Gastroesophageal sphincter (tissue), 4 donors: ENCODE data around the gene TSKU. TPM values are rescaled to one million over a fixed set of nuclear protein-coding genes. Genes with fewer than 3 reads are reported as not detected.

Experiments used
- ATAC-seq: fragments of 150-250 bp; one replicate; pipeline ENCODE4 v1.9.1; 2016; ENCODE audit warnings: mild to moderate bottlenecking, moderate library complexity
- H3K27ac ChIP-seq, 4 donors: fragments of 200-600 bp; sonication (generic) in 3 of 4; 1 replicate in 3 of 4; 2 replicates in 1 of 4; pipeline ENCODE4 v1.5.1; 2016 to 2019
- H3K27me3 ChIP-seq: fragments of 200-600 bp; sonication (generic); one replicate; pipeline ENCODE4 v1.5.1; 2019
- H3K36me3 ChIP-seq, 2 donors: fragments of 200-600 bp; sonication (generic); one replicate each; pipeline ENCODE4 v1.5.1; 2019; ENCODE audit warnings: control low read depth in 1 of 2
- H3K4me1 ChIP-seq, 3 donors: fragments of 200-600 bp; sonication (generic); 1 replicate in 2 of 3; 2 replicates in 1 of 3; pipeline ENCODE4 v1.5.1; 2016 to 2019; ENCODE audit warnings: control low read depth in 2 of 3
- H3K4me3 ChIP-seq, 2 donors: fragments of 200-600 bp; sonication (generic); one replicate each; pipeline ENCODE4 v1.5.1; 2019; ENCODE audit warnings: mild to moderate bottlenecking in 1 of 2, moderate library complexity in 1 of 2
- H3K9me3 ChIP-seq, 3 donors: fragments of 200-600 bp; sonication (generic); one replicate each; pipeline ENCODE4 v1.5.1; 2017 to 2019; ENCODE audit warnings: control low read depth in 2 of 3
- EP300 ChIP-seq: sonication (generic); formaldehyde crosslinking; IDR thresholded peaks from one replicate; pipeline ENCODE4 v1.6.1; 2017; ENCODE audit warnings: antibody characterized with exemption, mild to moderate bottlenecking
- POLR2A ChIP-seq, 2 donors: fragments of 450-650 bp; IDR thresholded peaks; one replicate each; pipeline ENCODE4 v1.6.1; 2017; ENCODE audit warnings: antibody characterized with exemption in 2 of 2, mild to moderate bottlenecking in 2 of 2, moderate library complexity in 1 of 2
- POLR2AphosphoS5 ChIP-seq: sonication (generic); formaldehyde crosslinking; IDR thresholded peaks from one replicate; pipeline ENCODE4 v1.6.1; 2017; ENCODE audit warnings: antibody characterized with exemption
- WGBS, 2 donors: methylation state at CpG; one replicate each; pipeline ENCODE4 v1.1.5; 2018; ENCODE audit warnings: low coverage in 1 of 2; 5-methylcytosine and 5-hydroxymethylcytosine counted together
- total RNA-seq, 4 donors: library from RNA; depleted of rRNA; stranded (reverse); fragments of >200 nt; gene quantifications; one replicate each; pipeline ENCODE4 v1.1.0, GENCODE V29; 2016
- TF ChIP-seq, protein P1 (sequence below), 4 experiments: fragments of 200-600 bp in 2 of 4; fragments of 450-650 bp in 2 of 4; sonication (generic) in 1 of 4; IDR thresholded peaks; one replicate each; pipeline ENCODE4 v1.5.1; 2017 to 2019; ENCODE audit warnings: antibody characterized with exemption in 4 of 4, mild to moderate bottlenecking in 2 of 4, moderate library complexity in 2 of 4

Gene TSKU
- total RNA-seq, 4 donors from 2014 or later: 23.5 to 53.7 (median 38.2) TPM

DNA sequence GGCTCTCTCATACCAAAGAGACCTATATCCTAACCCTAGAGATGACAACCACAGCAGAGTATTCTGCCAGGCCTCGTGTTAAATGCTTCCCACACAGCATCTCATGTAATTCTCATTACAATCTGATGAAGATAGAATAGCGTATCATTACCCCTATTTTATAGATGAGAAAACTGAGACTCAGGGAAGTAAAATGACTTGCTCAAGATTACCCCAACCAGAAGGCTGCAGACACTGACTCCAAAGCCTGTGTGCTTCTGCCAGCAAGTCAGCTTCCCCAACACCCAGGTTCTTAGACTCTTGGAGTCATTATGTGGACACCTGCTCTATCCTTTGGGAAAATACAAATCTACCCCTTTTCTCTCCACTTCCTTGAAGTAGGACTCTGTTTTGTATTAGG is 23.6 kb upstream of the TSKU start:
- TF ChIP-seq POLR2A (IDR thresholded peaks at IDR 0.05) (no peak), EP300 (no peak), POLR2AphosphoS5 (no peak)
- TF ChIP-seq, protein P1, sequence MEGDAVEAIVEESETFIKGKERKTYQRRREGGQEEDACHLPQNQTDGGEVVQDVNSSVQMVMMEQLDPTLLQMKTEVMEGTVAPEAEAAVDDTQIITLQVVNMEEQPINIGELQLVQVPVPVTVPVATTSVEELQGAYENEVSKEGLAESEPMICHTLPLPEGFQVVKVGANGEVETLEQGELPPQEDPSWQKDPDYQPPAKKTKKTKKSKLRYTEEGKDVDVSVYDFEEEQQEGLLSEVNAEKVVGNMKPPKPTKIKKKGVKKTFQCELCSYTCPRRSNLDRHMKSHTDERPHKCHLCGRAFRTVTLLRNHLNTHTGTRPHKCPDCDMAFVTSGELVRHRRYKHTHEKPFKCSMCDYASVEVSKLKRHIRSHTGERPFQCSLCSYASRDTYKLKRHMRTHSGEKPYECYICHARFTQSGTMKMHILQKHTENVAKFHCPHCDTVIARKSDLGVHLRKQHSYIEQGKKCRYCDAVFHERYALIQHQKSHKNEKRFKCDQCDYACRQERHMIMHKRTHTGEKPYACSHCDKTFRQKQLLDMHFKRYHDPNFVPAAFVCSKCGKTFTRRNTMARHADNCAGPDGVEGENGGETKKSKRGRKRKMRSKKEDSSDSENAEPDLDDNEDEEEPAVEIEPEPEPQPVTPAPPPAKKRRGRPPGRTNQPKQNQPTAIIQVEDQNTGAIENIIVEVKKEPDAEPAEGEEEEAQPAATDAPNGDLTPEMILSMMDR (IDR thresholded peaks at IDR 0.05): no peak
- Histone ChIP-seq H3K36me3 (no peaks in the 10 kb centered on the region), H3K9me3 (no peaks in the 10 kb centered on the region), H3K4me1 (peaks cover 0 to 15% (median 10%) of the 10 kb centered on the region in 3 donors), H3K27me3 (no peaks in the 10 kb centered on the region), H3K4me3 (no peak overlapping the region), H3K27ac (no peak overlapping the region)
- WGBS, 2 donors: 83 to 86% methylated on average over 2 of the region's 2 CpGs
- no peak for ATAC-seq

DNA sequence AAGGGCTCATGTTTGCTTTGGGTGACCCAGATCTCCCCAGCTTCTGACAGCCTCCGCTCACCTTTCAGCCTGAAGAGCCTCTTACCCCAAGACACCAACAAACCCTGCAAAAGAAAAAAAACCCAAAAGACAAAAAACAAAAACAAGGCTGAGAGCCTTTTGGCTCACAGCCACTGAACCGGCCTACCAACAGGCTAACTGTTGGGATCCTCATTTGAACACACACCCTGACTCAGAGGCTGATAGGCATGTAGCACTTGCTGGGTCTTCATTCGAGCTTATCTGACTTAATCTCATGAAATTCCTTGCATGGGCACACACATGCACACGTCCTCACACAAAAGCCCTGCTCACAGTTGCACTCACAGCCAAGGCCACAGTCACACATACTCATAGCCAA is 22.9 kb upstream of the TSKU start:
- WGBS, 2 donors: 60 to 65% methylated on average over 2 to 4 of the region's 4 CpGs
- no peak for ATAC-seq
- H3K27ac ChIP-seq: no peak overlapping the region
- H3K4me1 ChIP-seq: peaks cover 0 to 16% (median 10%) of the 10 kb centered on the region in 3 donors
- no peaks in the 10 kb centered on the region for H3K36me3 ChIP-seq
- no peak for TF ChIP-seq EP300
- TF ChIP-seq POLR2A (IDR thresholded peaks at IDR 0.05): no peak
- TF ChIP-seq, protein P1 (IDR thresholded peaks at IDR 0.05): no peak
- no peak for TF ChIP-seq POLR2AphosphoS5
- H3K9me3 ChIP-seq: no peaks in the 10 kb centered on the region
- no peak overlapping the region for H3K4me3 ChIP-seq
- no peaks in the 10 kb centered on the region for H3K27me3 ChIP-seq

DNA sequence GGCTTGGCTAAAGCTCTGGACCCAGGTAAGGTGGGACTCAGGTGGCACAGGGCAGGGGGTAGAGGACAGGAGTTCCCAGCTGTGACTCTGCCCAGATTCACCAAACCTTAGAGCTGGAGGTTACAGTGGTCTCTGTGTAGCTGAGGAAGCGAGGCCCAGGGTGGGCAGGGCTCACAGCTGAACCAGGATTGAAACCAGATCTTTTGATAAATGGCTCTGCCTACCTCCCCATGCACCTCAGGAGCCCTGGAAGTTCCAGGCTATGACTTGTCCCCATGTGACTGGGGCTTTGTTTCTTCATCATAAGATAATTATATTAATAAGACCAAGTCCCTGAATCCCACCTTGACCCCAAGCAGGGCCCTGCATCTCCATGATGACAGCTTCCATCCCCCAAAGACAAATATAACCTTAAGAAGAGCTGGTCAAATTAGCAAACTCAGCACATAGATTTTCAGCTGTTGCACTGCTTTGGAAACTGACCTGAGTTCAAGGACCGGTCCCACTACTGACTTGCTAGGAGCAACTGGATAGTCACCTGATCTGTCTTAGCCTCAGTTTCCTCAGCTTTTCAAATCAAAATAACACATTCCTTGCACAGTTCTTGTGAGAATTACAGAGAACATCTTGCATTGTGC is 21.3 kb upstream of the TSKU start:
- Histone ChIP-seq H3K36me3 (no peaks in the 10 kb centered on the region), H3K27ac (no peak overlapping the region), H3K27me3 (no peaks in the 10 kb centered on the region), H3K4me3 (no peak overlapping the region), H3K9me3 (no peaks in the 10 kb centered on the region), H3K4me1 (peaks cover 0 to 32% (median 14%) of the 10 kb centered on the region in 3 donors)
- TF ChIP-seq EP300 (no peak), POLR2AphosphoS5 (no peak), POLR2A (IDR thresholded peaks at IDR 0.05) (no peak)
- TF ChIP-seq, protein P1 (IDR thresholded peaks at IDR 0.05): no peak
- no peak for ATAC-seq
- WGBS, 2 donors: 100% methylated on average over 2 of the region's 2 CpGs

DNA sequence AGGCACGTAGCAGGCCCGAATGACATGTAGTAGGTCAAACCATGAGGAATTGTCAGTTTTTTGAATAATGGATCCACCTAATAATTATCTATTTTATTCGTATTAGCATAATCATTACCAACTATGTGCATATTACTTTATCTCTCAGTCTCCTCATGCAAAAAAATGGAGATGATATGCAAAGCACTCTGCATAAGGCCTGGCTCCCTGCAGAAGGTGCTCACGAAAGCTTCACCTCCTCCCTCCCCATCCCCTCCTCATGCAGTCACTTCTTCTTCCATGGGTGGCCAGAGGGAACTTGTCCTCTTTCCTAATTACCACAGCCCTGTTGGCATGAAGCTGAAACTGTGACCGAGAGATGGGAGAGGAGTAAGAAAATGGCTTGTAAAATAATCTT is 20.8 kb upstream of the TSKU start:
- no peaks in the 10 kb centered on the region for H3K27me3 ChIP-seq
- TF ChIP-seq POLR2AphosphoS5: no peak
- no peak for TF ChIP-seq EP300
- TF ChIP-seq, protein P1 (IDR thresholded peaks at IDR 0.05): no peak
- TF ChIP-seq POLR2A (IDR thresholded peaks at IDR 0.05): no peak
- H3K27ac ChIP-seq: no peak overlapping the region
- WGBS, 2 donors: 91 to 98% methylated on average over 3 to 4 of the region's 5 CpGs
- no peak for ATAC-seq
- no peaks in the 10 kb centered on the region for H3K9me3 ChIP-seq
- peaks cover 0 to 34% (median 14%) of the 10 kb centered on the region in 3 donors for H3K4me1 ChIP-seq
- H3K4me3 ChIP-seq: no peak overlapping the region
- no peaks in the 10 kb centered on the region for H3K36me3 ChIP-seq

DNA sequence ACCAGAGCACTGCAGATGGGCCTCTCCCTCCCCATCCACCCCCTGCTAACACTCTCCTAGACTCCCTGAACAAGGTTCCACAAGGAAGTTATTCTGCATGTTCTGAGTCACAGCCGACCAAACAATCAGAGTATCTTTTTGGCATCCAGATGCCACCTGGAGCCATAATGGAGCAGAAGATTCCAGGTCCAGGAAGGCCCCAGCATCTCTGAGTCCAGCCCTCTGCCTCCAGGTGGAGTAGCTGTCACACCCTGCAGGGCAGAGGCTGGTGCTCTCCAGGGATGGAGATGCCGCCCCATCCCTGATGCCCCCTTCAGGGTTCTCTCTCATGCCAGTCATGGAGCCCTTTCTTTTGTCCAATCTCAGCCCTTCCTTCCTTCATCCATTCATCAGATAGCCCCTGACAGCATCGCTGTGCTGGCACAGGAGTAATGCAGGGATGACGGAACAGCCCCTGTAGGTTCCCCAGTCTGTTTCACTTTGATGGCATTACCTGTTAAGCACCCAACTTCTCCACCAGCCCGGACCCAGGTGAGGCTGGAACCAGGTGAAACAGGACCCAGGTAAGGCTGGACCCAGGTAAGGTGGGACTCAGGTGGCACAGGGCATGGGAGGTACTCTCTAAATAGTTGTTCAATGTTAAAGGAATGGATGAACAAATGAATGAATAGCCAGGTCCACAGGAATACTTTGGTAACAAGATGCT is 20.1 kb upstream of the TSKU start:
- H3K4me3 ChIP-seq: no peak overlapping the region
- no peak for ATAC-seq
- TF ChIP-seq, protein P1 (IDR thresholded peaks at IDR 0.05): no peak
- TF ChIP-seq EP300 (no peak), POLR2AphosphoS5 (no peak), POLR2A (IDR thresholded peaks at IDR 0.05) (no peak)
- no peaks in the 10 kb centered on the region for H3K27me3 ChIP-seq
- H3K27ac ChIP-seq: no peak overlapping the region
- H3K36me3 ChIP-seq: no peaks in the 10 kb centered on the region
- H3K9me3 ChIP-seq: no peaks in the 10 kb centered on the region
- H3K4me1 ChIP-seq: peaks cover 0 to 40% (median 20%) of the 10 kb centered on the region in 3 donors
- WGBS, 2 donors: 89% methylated on average over 4 of the region's 5 CpGs; no CpG with 5 or more reads in 1 of the 2 donors
